HG03097 (cell line): ENCODE results near the gene TBC1D16.
"Not testable (repeated sequence)": the region's sequence is repeated elsewhere in the genome, so short reads cannot be mapped to it uniquely, and the experiment has no call there.

Experiments used
- ATAC-seq: cut with Tn5 transposase; IDR thresholded peaks from one replicate; pipeline ENCODE4 v1.9.1; 2021; ENCODE audit not compliant: unreplicated experiment, low FRiP score

The TBC1D16 gene

DNA sequence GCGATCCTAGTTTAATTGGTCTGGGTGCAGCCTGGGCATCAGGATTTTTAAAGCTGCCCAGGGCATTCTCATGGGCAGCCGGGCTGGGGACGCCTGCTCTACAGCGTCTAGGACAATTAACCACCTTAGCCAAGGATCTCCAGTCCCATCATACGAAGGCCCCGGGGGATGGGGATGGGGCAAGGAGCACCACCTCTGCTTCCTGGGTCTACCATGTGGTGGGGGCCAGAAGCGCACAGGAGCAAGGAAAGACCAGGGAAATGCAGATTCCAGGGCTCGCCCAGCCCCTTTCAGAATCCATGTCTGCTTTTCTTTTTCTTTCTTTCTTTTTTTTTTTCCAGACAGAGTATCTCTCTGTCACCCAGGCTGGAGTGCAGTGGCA is 29.3 kb downstream of the TBC1D16 start:
- ATAC-seq = no peak

- ATAC-seq = no peak
Observed at GRCh38 chr17:80005360-80006338, 30.0 kb downstream of the TBC1D16 start.

DNA sequence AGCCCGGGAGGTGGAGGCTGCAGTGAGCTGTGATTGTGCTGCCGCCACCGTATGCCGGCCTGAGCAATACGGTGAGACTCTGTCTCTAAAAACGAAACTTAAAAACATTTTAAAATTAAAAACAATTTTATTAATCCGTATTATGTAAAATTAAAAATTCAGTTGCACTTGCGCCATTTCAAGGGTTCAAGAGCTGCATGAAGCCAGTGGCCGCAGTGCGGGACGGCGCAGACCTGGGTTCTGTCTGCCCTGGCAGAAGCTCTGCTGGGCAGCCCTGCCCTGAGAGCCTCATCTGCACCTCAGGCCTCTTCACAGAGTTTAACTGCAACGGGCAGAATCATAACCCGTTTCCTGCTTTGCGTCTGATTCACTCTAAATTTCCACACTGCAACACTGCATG is 31.7 kb downstream of the TBC1D16 start:
- ATAC-seq = no peak

DNA sequence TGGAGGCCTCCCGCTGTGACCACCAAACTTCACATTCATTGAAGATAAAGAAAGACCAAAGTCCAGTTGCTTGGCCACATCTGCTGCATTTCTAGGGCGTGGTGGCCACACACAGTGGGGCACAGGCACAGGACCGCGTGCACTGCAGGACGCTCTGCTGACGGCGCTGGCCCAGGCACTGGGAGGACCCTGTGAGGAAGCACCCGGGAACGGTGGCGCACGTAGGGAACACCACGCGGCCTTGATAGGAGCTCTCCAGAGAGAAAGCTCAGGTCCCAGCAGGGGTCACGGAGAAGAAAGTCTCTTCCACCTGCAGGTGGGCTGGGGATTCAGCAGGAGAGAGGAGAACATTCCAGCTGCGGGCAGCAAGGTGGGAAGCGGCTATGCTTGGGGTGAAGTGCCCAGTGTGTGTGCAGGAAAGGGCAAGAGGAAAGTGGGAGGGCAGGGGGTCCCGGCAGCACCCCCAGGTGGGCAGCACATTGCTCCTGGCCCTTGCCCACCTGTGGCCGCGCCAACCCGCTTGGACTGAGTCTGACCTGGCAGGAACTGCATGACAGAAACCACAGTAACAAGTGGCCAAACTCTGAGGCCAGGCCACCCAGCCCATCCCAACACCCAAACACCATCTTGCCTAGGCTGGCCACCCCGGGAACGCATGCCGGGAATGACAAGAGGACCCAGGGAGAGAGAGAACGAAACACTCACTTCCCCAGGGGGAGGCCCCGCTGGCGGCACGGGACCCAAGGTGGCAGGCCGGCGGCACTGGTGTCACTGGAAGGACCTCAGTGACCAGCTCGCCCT is 32.8 kb downstream of the TBC1D16 start:
- ATAC-seq = no peak

DNA sequence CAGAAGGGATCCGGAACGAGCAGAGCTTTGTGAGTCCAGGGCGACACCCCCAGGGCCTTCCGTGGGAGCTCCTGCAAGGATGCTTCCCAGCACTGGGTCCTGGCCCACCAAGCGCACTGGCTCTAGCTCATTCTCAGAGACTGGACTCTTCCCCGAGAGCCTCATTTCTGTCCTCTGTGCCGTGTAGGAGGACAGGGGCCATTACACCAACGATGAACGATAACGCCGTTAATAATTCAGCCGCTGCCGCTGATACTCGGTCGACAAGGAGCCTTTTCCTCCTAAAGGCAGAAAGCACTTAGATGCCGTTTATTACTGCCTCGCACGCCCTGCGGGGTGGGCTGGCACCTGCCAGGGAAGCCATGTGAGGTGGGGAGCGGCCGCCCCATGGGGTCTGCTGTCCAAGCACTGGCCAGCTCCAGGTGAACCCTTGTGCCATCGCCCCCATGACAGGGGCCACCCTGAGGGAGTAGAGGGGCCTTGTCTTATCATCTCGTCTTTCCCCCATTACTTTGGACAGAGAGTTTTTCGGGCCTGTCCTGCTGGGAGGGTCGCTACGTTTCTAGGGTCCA is 33.5 kb downstream of the TBC1D16 start:
- ATAC-seq = no peak

- no peak for ATAC-seq
Observed at GRCh38 chr17:80000981-80001775, 34.5 kb downstream of the TBC1D16 start.

- ATAC-seq = no peak
Observed at GRCh38 chr17:80000136-80000535, 35.5 kb downstream of the TBC1D16 start.

DNA sequence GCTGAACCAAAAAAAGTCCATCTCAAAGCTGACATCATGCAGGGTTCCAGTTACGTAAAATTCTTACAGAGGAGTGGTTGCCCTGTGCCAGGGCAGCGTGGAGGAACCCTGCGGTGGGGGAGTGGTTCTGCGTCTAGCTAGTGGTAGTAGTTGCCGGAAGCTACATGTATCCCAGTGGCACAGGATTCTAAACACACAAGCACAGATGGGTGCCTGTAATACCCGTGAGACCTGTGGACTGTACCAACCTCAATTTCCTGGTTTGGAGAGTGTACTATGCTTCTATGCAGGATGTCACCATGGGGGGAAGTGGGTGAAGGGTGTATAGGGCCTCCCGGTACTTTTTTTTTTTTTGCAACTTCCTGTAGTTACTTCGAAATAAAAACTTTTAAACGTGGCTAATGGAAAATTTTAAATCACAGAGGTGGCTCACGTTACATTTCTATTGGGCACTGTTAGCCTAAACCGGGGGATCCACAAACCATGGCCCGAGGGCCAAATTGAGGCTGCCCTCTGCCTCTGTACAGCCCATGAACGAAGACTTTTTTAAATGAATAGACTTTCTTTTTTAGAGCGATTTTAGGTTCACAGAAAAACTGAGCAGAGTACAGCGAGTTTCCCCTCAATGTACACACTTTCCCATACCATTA is 38.5 kb downstream of the TBC1D16 start:
- peak; percentile 79 for ATAC-seq

- no peak for ATAC-seq
Observed at GRCh38 chr17:79996291-79996690, 39.4 kb downstream of the TBC1D16 start.

DNA sequence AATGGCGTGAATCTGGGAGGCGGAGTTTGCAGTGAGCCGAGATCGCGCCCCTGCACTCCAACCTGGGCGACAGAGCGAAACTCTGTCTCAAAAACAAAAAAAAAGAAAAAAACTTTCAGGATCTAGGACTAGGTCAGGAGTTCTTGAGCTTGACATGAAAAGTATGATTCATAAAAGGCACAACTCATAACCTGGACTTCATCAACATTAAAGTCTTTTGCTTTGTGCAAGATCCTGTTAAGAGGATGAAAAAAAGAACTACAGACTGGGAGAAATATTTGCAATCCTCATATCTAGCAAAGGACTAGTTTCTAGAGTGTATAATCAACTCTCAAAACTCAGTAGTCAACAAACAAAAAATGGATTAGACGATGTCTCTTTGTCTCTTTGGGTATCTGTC is 40.0 kb downstream of the TBC1D16 start:
- no peak for ATAC-seq

DNA sequence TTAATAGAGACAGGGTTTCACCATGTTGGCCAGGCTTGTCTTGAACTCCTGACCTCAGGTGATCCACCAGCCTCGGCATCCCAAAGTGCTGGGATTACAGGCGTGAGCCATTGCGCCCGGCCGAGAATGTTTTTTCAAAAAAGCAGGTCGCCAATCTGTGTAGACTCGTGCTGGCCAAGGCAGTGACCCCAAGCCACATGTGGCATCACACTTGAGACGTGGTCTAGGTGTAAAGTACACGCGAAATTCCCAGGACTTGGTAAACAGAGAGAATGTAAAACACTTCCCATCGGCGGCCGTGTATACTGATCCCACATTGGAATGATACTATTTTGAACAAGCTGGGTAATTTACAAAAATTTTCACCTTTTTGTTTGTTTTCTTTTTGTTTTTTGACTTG is 41.1 kb downstream of the TBC1D16 start:
- ATAC-seq = no peak

DNA sequence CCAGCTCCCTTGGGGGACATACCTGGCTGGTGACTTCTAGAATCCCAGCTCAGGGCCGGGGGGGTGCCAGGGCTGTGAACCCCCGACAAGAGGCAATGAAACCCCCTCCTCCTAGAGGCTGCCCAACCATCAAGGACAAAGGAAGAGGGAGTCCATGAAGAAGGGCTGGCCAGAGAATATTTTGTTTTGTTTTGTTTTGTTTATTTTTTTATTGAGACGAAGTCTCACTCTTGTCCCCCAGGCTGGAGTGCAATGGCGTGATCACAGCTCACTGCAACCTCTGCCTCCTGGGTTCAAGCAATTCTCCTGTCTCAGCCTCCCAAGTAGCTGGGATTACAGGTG is 41.5 kb downstream of the TBC1D16 start:
- not testable (repeated sequence) for ATAC-seq

DNA sequence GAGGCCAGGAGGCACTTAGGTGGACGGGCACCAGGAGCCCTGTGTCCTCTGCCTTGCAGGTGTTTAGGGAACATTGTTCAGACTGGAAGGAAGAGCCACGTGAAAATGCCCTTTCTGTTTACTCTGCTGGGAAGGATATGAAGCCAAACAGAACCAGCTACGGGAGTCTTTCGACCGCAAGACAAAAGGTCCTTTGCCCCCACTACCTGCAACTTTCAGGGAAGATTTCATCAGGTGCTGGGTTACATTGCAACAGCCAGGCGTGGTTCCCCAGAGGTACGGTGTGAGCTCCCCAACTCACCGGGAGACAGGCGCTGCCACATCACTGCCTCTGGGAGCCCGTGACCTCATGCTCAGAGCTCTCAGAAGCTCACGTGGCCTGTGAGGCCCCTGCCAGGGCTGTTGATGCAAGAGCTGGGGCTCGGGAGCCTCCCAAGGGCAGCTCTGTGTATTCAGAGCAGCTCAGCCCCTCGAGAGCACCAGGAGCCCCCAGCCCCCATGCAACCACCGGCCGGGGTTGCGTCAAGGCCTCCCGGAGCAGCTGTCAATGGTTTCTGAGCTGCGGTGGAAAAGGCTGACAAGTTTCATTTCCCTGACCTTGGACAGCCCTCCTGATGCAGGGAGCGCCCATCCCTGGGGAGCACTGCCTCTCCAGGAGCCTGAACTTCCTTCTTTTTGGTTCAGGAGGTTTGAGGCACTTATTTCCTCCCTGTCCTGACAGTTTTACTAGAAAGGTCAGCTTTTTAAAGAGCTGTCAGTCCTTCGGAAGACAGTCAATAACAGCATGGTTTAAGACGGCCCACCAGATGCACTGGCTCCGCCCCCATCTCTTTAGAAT is 42.1 kb downstream of the TBC1D16 start:
- ATAC-seq = no peak

DNA sequence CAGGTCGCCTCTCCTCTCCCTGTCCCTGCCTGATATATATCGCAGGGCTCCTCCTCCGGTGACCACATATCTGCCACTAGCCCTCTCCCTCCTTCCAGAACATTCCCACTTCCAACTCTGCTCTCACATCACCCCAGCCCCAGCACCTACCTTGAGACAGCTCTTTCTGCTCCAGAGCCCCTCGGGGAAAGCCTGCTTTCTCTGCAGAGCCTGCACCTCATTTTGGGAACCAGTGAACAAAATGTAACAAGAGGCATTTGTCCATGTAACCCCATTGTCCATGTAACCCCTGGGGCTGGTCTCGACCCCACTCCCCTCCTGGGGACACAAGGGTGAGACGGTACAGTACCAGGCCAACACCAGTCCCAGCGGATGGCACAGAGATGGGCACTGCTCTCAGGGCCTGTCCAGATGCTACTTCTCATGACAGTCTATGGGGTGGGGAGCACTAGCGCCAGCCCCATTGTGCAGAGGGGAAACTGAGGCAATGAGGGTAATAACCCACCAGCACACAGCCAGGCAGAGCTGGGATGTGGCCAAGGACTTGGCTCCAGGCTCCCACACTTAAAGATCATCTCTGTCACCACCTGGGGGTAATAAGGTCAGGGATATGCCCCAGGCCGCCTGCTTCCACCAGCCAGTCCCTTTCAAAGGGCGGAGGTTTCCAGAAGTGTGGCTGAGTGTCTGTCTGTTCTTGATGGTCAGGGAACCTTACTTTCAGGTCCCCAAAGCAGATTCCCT is 42.9 kb downstream of the TBC1D16 start:
- no peak for ATAC-seq

GRCh38 chr17:79991924-79992648 is 43.6 kb downstream of the TBC1D16 start:
- ATAC-seq = no peak

- no peak for ATAC-seq
Observed at GRCh38 chr17:79991140-79991923, 44.3 kb downstream of the TBC1D16 start.

- ATAC-seq = no peak
Observed at GRCh38 chr17:79990704-79991103, 45.0 kb downstream of the TBC1D16 start.
